Ishikawa (cell line): Measurements from ENCODE around the gene ZGPAT.

Source experiments
- CREB1 ChIP-seq: IDR thresholded peaks from 2 replicates; pipeline ENCODE4 v1.6.1; 2012; ENCODE audit warnings: low read depth
- EP300 ChIP-seq: IDR thresholded peaks from 2 replicates; pipeline ENCODE4 v1.6.1; 2012; ENCODE audit warnings: borderline replicate concordance
- FOXM1 ChIP-seq: IDR thresholded peaks from 2 replicates; pipeline ENCODE4 v1.6.1; 2012; ENCODE audit warnings: low read depth, borderline replicate concordance
- MAX ChIP-seq: IDR thresholded peaks from 2 replicates; pipeline ENCODE4 v1.6.1; 2012
- RAD21 ChIP-seq: IDR thresholded peaks from 2 replicates; pipeline ENCODE4 v1.6.1; 2012; ENCODE audit warnings: low read depth
- TCF12 ChIP-seq: IDR thresholded peaks from 2 replicates; pipeline ENCODE4 v1.6.1; 2012; ENCODE audit warnings: low read depth
- TEAD4 ChIP-seq: IDR thresholded peaks from 2 replicates; pipeline ENCODE4 v1.6.1; 2012
- TF ChIP-seq, protein P1 (sequence below): IDR thresholded peaks from 2 replicates; pipeline ENCODE4 v1.6.1; 2012; ENCODE audit warnings: low read depth, mild to moderate bottlenecking

DNA sequence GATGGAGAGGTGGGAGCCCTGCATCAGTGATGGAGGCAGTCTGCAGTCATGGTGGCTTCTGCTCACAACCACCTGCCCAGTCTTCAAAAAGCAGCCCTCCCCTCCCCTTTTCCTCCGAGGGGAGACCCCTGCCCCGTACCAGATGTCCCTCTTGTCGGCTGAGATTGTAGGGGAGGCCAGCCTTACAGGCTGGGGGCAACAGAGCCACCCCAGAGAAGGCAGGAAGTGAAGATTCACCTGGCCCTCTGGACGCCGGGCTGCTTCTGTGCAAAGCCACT, 6.8 kb upstream of the ZGPAT start:
- TF ChIP-seq TEAD4 (no peak), EP300 (no peak), MAX (no peak), FOXM1 (no peak), TCF12 (no peak), RAD21 (no peak), CREB1 (no peak)
- TF ChIP-seq, protein P1, sequence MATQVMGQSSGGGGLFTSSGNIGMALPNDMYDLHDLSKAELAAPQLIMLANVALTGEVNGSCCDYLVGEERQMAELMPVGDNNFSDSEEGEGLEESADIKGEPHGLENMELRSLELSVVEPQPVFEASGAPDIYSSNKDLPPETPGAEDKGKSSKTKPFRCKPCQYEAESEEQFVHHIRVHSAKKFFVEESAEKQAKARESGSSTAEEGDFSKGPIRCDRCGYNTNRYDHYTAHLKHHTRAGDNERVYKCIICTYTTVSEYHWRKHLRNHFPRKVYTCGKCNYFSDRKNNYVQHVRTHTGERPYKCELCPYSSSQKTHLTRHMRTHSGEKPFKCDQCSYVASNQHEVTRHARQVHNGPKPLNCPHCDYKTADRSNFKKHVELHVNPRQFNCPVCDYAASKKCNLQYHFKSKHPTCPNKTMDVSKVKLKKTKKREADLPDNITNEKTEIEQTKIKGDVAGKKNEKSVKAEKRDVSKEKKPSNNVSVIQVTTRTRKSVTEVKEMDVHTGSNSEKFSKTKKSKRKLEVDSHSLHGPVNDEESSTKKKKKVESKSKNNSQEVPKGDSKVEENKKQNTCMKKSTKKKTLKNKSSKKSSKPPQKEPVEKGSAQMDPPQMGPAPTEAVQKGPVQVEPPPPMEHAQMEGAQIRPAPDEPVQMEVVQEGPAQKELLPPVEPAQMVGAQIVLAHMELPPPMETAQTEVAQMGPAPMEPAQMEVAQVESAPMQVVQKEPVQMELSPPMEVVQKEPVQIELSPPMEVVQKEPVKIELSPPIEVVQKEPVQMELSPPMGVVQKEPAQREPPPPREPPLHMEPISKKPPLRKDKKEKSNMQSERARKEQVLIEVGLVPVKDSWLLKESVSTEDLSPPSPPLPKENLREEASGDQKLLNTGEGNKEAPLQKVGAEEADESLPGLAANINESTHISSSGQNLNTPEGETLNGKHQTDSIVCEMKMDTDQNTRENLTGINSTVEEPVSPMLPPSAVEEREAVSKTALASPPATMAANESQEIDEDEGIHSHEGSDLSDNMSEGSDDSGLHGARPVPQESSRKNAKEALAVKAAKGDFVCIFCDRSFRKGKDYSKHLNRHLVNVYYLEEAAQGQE, result no peak
